ENCODE data around the gene CAMTA2. TPM values are rescaled to one million over a fixed set of nuclear protein-coding genes. Genes with fewer than 3 reads are reported as not detected.
A peak's percentile ranks its signal among the peaks of the same experiment; 100 is the strongest.

CAMTA2 gene

DNA sequence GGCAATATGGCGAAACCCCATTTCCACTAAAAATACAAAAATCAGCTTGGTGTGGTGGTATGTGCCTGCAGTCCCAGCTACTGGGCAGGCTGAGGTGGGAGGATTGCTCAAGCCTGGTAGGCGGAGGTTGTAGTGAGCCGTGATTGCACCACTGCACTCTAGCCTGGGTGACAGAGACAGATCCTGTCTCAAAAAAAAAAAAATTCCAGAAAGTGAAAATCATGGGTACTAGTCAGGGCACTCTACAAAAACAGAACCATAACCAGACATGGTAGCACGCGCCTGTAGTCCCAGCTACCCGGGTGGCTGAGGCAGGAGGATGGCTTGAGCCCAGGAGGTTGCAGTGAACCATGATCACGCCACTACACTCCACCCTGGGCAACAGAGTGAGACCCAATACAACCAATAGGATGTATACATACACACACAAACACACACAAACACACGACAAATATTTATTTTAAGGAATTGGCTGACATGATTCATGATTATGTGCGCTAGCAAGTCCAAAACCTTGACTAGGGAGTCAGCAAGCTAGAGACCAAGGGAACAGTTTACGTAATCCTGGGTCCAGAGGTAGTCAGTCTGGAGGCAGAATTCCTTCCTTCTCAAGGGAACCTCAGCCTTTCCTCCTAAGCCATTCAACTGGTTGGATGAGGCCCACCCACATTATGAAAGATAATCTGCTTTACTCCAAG is 67.0 kb downstream of the CAMTA2 start:
- no peak overlapping the region for H2BK5ac ChIP-seq (ENCODE audit: low read depth, low read length, poor library complexity, severe bottlenecking)
- no peak overlapping the region for H3K4me3 ChIP-seq (ENCODE audit: insufficient read depth in 1 of 2, low read depth in 1 of 2, low read length in 2 of 2)
- no peak overlapping the region for H4K8ac ChIP-seq (ENCODE audit: low read length)
- H4K91ac ChIP-seq (ENCODE audit: low read length), result no peak overlapping the region
- no peak overlapping the region for H3K18ac ChIP-seq (ENCODE audit: low read depth in 1 of 2, low read length in 2 of 2)
- no peak overlapping the region for H3K4me2 ChIP-seq (ENCODE audit: low read length, poor library complexity, severe bottlenecking)
- H3K9ac ChIP-seq (ENCODE audit: low read length), result no peak overlapping the region
- H3K4ac ChIP-seq (ENCODE audit: low read depth in 1 of 2, low read length in 2 of 2), result no peak overlapping the region
- H3K27ac ChIP-seq (ENCODE audit: low read length, poor library complexity, severe bottlenecking), result no peak overlapping the region
- no peaks in the 10 kb centered on the region for H3K36me3 ChIP-seq (ENCODE audit: control insufficient read depth in 1 of 2, insufficient read depth in 2 of 2, low read depth in 1 of 2, low read length in 2 of 2)
- no peak overlapping the region for H2BK15ac ChIP-seq (ENCODE audit: low read depth, poor library complexity, severe bottlenecking)
- H3K4me1 ChIP-seq (ENCODE audit: control insufficient read depth, insufficient read depth, low read depth, low read length), result no peaks in the 10 kb centered on the region
- H2AK5ac ChIP-seq (ENCODE audit: low read length, severe bottlenecking), result no peak overlapping the region
- no peaks in the 10 kb centered on the region for H3K9me3 ChIP-seq (ENCODE audit: control insufficient read depth, low read length)
- no peak overlapping the region for H3K14ac ChIP-seq (ENCODE audit: low read length in 2 of 2)
- H3K79me1 ChIP-seq (replicated peaks; ENCODE audit: low read length, poor library complexity, severe bottlenecking), result no peaks in the 10 kb centered on the region
- H2BK12ac ChIP-seq (ENCODE audit: low read length in 2 of 2), result no peak overlapping the region
- no peaks in the 10 kb centered on the region for H3K27me3 ChIP-seq (ENCODE audit: control insufficient read depth in 1 of 2, insufficient read depth in 1 of 2, low read length in 2 of 2)
- DNase-seq, result peak; percentile 72
- H2BK120ac ChIP-seq (ENCODE audit: low read depth, low read length), result no peak overlapping the region
- H2AFZ ChIP-seq (ENCODE audit: low read depth, low read length), result no peak overlapping the region
- H3K23ac ChIP-seq (ENCODE audit: low read length in 2 of 2), result no peak overlapping the region
- 88% methylated on average over 9 of the region's 10 CpGs for WGBS

DNA sequence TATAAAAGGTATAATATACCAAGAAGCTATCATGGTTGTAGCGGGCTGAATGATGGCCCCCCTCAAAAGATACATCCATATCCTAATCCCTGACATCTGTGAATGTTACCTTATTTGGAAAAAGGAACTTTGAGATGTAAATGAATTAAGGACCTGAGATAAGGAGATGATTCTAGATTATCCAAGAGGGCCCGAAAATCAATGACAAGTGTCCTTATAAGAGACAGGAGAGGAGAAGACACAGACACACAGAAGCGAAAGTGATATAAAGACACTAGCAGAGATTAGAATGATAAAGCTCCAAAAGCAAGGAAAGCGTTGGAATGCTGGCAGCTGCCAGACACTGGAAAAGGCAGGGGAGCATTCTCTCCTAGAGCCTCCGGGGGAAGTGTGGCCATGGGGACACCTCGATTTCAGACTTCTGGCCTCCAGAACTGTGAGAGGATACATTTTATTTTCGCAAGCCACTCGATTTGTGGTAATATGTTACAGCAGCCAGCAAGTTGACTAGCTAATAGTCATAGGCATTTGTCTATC is 67.9 kb downstream of the CAMTA2 start:
- H2BK12ac ChIP-seq (ENCODE audit: low read length in 2 of 2), result no peak overlapping the region
- H4K8ac ChIP-seq (ENCODE audit: low read length), result no peak overlapping the region
- H3K4me1 ChIP-seq (ENCODE audit: control insufficient read depth, insufficient read depth, low read depth, low read length), result no peaks in the 10 kb centered on the region
- no peaks in the 10 kb centered on the region for H3K79me1 ChIP-seq (replicated peaks; ENCODE audit: low read length, poor library complexity, severe bottlenecking)
- no peak overlapping the region for H3K14ac ChIP-seq (ENCODE audit: low read length in 2 of 2)
- H2BK120ac ChIP-seq (ENCODE audit: low read depth, low read length), result no peak overlapping the region
- no peak overlapping the region for H2BK5ac ChIP-seq (ENCODE audit: low read depth, low read length, poor library complexity, severe bottlenecking)
- H3K27ac ChIP-seq (ENCODE audit: low read length, poor library complexity, severe bottlenecking), result no peak overlapping the region
- H2AK5ac ChIP-seq (ENCODE audit: low read length, severe bottlenecking), result no peak overlapping the region
- H3K23ac ChIP-seq (ENCODE audit: low read length in 2 of 2), result no peak overlapping the region
- H3K27me3 ChIP-seq (ENCODE audit: control insufficient read depth in 1 of 2, insufficient read depth in 1 of 2, low read length in 2 of 2), result no peaks in the 10 kb centered on the region
- H3K36me3 ChIP-seq (ENCODE audit: control insufficient read depth in 1 of 2, insufficient read depth in 2 of 2, low read depth in 1 of 2, low read length in 2 of 2), result no peaks in the 10 kb centered on the region
- WGBS, result 57% methylated on average over 6 of the region's 8 CpGs
- peak; percentile 30 for DNase-seq
- H3K9me3 ChIP-seq (ENCODE audit: control insufficient read depth, low read length), result no peaks in the 10 kb centered on the region
- no peak overlapping the region for H4K91ac ChIP-seq (ENCODE audit: low read length)
- no peak overlapping the region for H3K18ac ChIP-seq (ENCODE audit: low read depth in 1 of 2, low read length in 2 of 2)
- no peak overlapping the region for H3K4me2 ChIP-seq (ENCODE audit: low read length, poor library complexity, severe bottlenecking)
- no peak overlapping the region for H3K4ac ChIP-seq (ENCODE audit: low read depth in 1 of 2, low read length in 2 of 2)
- no peak overlapping the region for H3K9ac ChIP-seq (ENCODE audit: low read length)
- peak overlapping the region in 1 of 2 experiments; percentile 6 for H3K4me3 ChIP-seq (ENCODE audit: insufficient read depth in 1 of 2, low read depth in 1 of 2, low read length in 2 of 2)
- H2BK15ac ChIP-seq (ENCODE audit: low read depth, poor library complexity, severe bottlenecking), result no peak overlapping the region
- H2AFZ ChIP-seq (ENCODE audit: low read depth, low read length), result no peak overlapping the region

Small RNAs within 50 kb of the gene (small RNA-seq; reads per million reads assigned to genes)
- 1.4 reads per million for gene MIR6864 (ENCODE audit: low read depth)
- gene MIR6865 (ENCODE audit: low read depth), result not detected

Measured in mesenchymal stem cell (in vitro differentiated cells and primary cell).